MM.1S (cell line): ENCODE data around the gene NT5C1A.

Source experiments
- DNase-seq: peaks from one replicate; pipeline ENCODE4 v3.0.0-alpha.2; 2015
- H2AFZ ChIP-seq: fragments of 300-600 bp; sonication (generic); 2 replicates; pipeline ENCODE4 v1.6.0; 2016; ENCODE audit warnings: antibody characterized with exemption, low read length
- H3F3A ChIP-seq: fragments of 300-600 bp; sonication (generic); 2 replicates; pipeline ENCODE4 v1.6.1; 2016; ENCODE audit warnings: mild to moderate bottlenecking, antibody characterized with exemption, low read length, moderate library complexity, mixed read lengths; ENCODE audit not compliant: insufficient read depth
- H3K27ac ChIP-seq: fragments of 300-600 bp; sonication (generic); 2 replicates; pipeline ENCODE4 v1.5.1; 2016; ENCODE audit warnings: mild to moderate bottlenecking, low read length
- H3K27me3 ChIP-seq: fragments of 300-600 bp; sonication (generic); replicated peaks from 2 replicates; pipeline ENCODE4 v1.6.0; 2016; ENCODE audit warnings: low read length; ENCODE audit not compliant: insufficient read depth
- H3K36me3 ChIP-seq: fragments of 300-600 bp; sonication (generic); replicated peaks from 2 replicates; pipeline ENCODE4 v1.6.1; 2016; ENCODE audit warnings: mild to moderate bottlenecking, low read length, mixed read lengths; ENCODE audit not compliant: insufficient read depth
- H3K4me1 ChIP-seq: fragments of 300-600 bp; sonication (generic); 2 replicates; pipeline ENCODE4 v1.6.1; 2016; ENCODE audit warnings: low read length, mixed read lengths
- H3K4me2 ChIP-seq: fragments of 300-600 bp; sonication (generic); 2 replicates; pipeline ENCODE4 v1.6.0; 2016; ENCODE audit warnings: low read depth, low read length
- H3K4me3 ChIP-seq: fragments of 300-600 bp; sonication (generic); 2 replicates; pipeline ENCODE4 v1.5.1; 2016; ENCODE audit warnings: low read length, mixed read lengths
- H3K79me2 ChIP-seq: fragments of 300-600 bp; sonication (generic); 2 replicates; pipeline ENCODE4 v1.6.1; 2016; ENCODE audit warnings: mixed run types, low read length, mixed read lengths
- H3K9ac ChIP-seq: fragments of 300-600 bp; sonication (generic); 2 replicates; pipeline ENCODE4 v1.6.1; 2016; ENCODE audit warnings: low read length, mixed read lengths
- H3K9me2 ChIP-seq: fragments of 300-600 bp; sonication (generic); replicated peaks from 2 replicates; pipeline ENCODE4 v1.6.1; 2016; ENCODE audit warnings: mild to moderate bottlenecking, low read length, mixed read lengths; ENCODE audit not compliant: insufficient read depth
- H3K9me3 ChIP-seq: fragments of 300-600 bp; sonication (generic); replicated peaks from 2 replicates; pipeline ENCODE4 v1.6.1; 2016; ENCODE audit warnings: mild to moderate bottlenecking, low read length, mixed read lengths; ENCODE audit not compliant: insufficient read depth
- H4K20me1 ChIP-seq: fragments of 300-600 bp; sonication (generic); 2 replicates; pipeline ENCODE4 v1.6.1; 2016; ENCODE audit warnings: mild to moderate bottlenecking, low read length, moderate library complexity, mixed read lengths; ENCODE audit not compliant: insufficient read depth
- CTCF ChIP-seq: fragments of 300-600 bp; sonication (generic); IDR thresholded peaks from 2 replicates; pipeline ENCODE4 v1.5.1; 2016; ENCODE audit warnings: antibody characterized with exemption, low read length, mixed read lengths
- EZH2 ChIP-seq: fragments of 300-600 bp; sonication (generic); optimal IDR thresholded peaks from 2 replicates; pipeline ENCODE3; 2017; ENCODE audit warnings: low read depth, mild to moderate bottlenecking, antibody characterized with exemption, low read length, mixed read lengths
- EZH2phosphoT487 ChIP-seq: fragments of 300-600 bp; sonication (generic); IDR thresholded peaks from 2 replicates; pipeline ENCODE4 v1.6.1; 2018; ENCODE audit warnings: antibody characterized with exemption, low read length

NT5C1A gene

GRCh38 chr1:39711104-39711965 is 39.4 kb upstream of the NT5C1A start:
- Histone ChIP-seq H3K27ac (no peak overlapping the region), H3K79me2 (no peaks in the 10 kb centered on the region), H3K4me1 (no peaks in the 10 kb centered on the region), H3K4me2 (no peak overlapping the region), H3K36me3 (no peaks in the 10 kb centered on the region), H3K9me3 (no peaks in the 10 kb centered on the region), H3F3A (no peaks in the 10 kb centered on the region), H3K27me3 (no peaks in the 10 kb centered on the region), H3K9ac (no peak overlapping the region), H2AFZ (no peak overlapping the region), H3K4me3 (no peak overlapping the region), H3K9me2 (no peaks in the 10 kb centered on the region), H4K20me1 (no peaks in the 10 kb centered on the region)
- no peak for DNase-seq
- no peak for TF ChIP-seq EZH2
- TF ChIP-seq CTCF = no peak
- TF ChIP-seq EZH2phosphoT487 = no peak

- Histone ChIP-seq H3K36me3 (no peaks in the 10 kb centered on the region), H4K20me1 (no peaks in the 10 kb centered on the region), H3K4me1 (no peaks in the 10 kb centered on the region), H3K4me3 (no peak overlapping the region), H3K4me2 (no peak overlapping the region), H2AFZ (no peak overlapping the region), H3K9me2 (no peaks in the 10 kb centered on the region), H3K9me3 (no peaks in the 10 kb centered on the region), H3K9ac (no peak overlapping the region), H3K27ac (no peak overlapping the region), H3F3A (no peaks in the 10 kb centered on the region), H3K27me3 (no peaks in the 10 kb centered on the region), H3K79me2 (no peaks in the 10 kb centered on the region)
- no peak for DNase-seq
- no peak for TF ChIP-seq EZH2
Measured at GRCh38 chr1:39707506-39707905, 35.6 kb upstream of the NT5C1A start.

- H3K4me3 ChIP-seq = no peak overlapping the region
- no peak overlapping the region for H3K9ac ChIP-seq
- no peaks in the 10 kb centered on the region for H3F3A ChIP-seq
- H3K27ac ChIP-seq = no peak overlapping the region
- no peaks in the 10 kb centered on the region for H4K20me1 ChIP-seq
- no peaks in the 10 kb centered on the region for H3K27me3 ChIP-seq
- H2AFZ ChIP-seq = no peak overlapping the region
- no peaks in the 10 kb centered on the region for H3K9me3 ChIP-seq
- no peak for TF ChIP-seq EZH2
- no peak for TF ChIP-seq CTCF
- TF ChIP-seq EZH2phosphoT487 = no peak
- no peaks in the 10 kb centered on the region for H3K4me1 ChIP-seq
- no peaks in the 10 kb centered on the region for H3K36me3 ChIP-seq
- no peak for DNase-seq
- no peaks in the 10 kb centered on the region for H3K79me2 ChIP-seq
- no peak overlapping the region for H3K4me2 ChIP-seq
- H3K9me2 ChIP-seq = no peaks in the 10 kb centered on the region
Measured at GRCh38 chr1:39704757-39705156, 32.9 kb upstream of the NT5C1A start.

- H3K4me2 ChIP-seq = no peak overlapping the region
- H3K27ac ChIP-seq = no peak overlapping the region
- no peaks in the 10 kb centered on the region for H3K4me1 ChIP-seq
- no peaks in the 10 kb centered on the region for H3K27me3 ChIP-seq
- no peaks in the 10 kb centered on the region for H3F3A ChIP-seq
- H2AFZ ChIP-seq = no peak overlapping the region
- H3K79me2 ChIP-seq = no peaks in the 10 kb centered on the region
- no peak for DNase-seq
- TF ChIP-seq EZH2phosphoT487 (no peak), CTCF (no peak), EZH2 (no peak)
- no peak overlapping the region for H3K4me3 ChIP-seq
- H3K36me3 ChIP-seq = no peaks in the 10 kb centered on the region
- no peaks in the 10 kb centered on the region for H3K9me2 ChIP-seq
- no peaks in the 10 kb centered on the region for H4K20me1 ChIP-seq
- no peak overlapping the region for H3K9ac ChIP-seq
- no peaks in the 10 kb centered on the region for H3K9me3 ChIP-seq
Measured at GRCh38 chr1:39701049-39701439, 29.1 kb upstream of the NT5C1A start.
